Caco-2 (cell line): ENCODE data around the gene PMFBP1. TPM values are rescaled to one million over a fixed set of nuclear protein-coding genes. Genes with fewer than 3 reads are reported as not detected.
A peak's percentile ranks its signal among the peaks of the same experiment; 100 is the strongest.

Experiments
- BruUV-seq: library from RNA; stranded (reverse); fragments of 400-500 nt; replicated peaks from 2 replicates; lab custom pipeline; 2021; lab: Mats Ljungman, UMichigan
- CTCF ChIA-PET: fragments of 300-600 bp; sonication (Branson Sonifier 250); formaldehyde crosslinking; loops from one replicate; lab custom pipeline; 2022; ENCODE audit warnings: antibody characterized with exemption; lab: Charles Lee
- POLR2A ChIA-PET: fragments of 300-600 bp; sonication (Branson Sonifier 250); formaldehyde crosslinking; loops from one replicate; lab custom pipeline; 2022; ENCODE audit warnings: antibody characterized with exemption; lab: Charles Lee
- DNase-seq, 2 experiments: peaks; one replicate each; pipeline versions ENCODE4 v3.0.0 to v3.0.0-alpha.2; 2020 to 2022
- H3K27me3 ChIP-seq: replicated peaks from 2 replicates; pipeline ENCODE4 v1.6.0; 2011; ENCODE audit warnings: low read length; ENCODE audit not compliant: control insufficient read depth, insufficient read depth
- H3K36me3 ChIP-seq: 2 replicates; pipeline ENCODE4 v1.5.1; 2011; ENCODE audit warnings: low read length; ENCODE audit not compliant: control insufficient read depth, insufficient read depth
- H3K4me1 ChIP-seq: fragments of 250-450 bp; sonication (Bioruptor Pico); 2 replicates; pipeline ENCODE4 v1.5.1; 2020; ENCODE audit warnings: mild to moderate bottlenecking
- H3K4me3 ChIP-seq: 2 replicates; pipeline ENCODE4 v1.5.1; 2011; ENCODE audit warnings: low read depth, mild to moderate bottlenecking, control low read depth, low read length
- H3K9me3 ChIP-seq: fragments of 250-450 bp; sonication (Bioruptor Pico); 2 replicates; pipeline ENCODE4 v1.5.1; 2020; ENCODE audit warnings: mild to moderate bottlenecking, moderate library complexity
- H3K27ac Mint-ChIP-seq: one replicate; pipeline ENCODE4 v1.8.0; 2022; ENCODE audit warnings: mixed read lengths; ENCODE audit not compliant: unreplicated experiment
- H3K27me3 Mint-ChIP-seq: one replicate; pipeline ENCODE4 v1.8.0; 2022; ENCODE audit warnings: mixed read lengths; ENCODE audit not compliant: insufficient read depth, unreplicated experiment
- H3K36me3 Mint-ChIP-seq: one replicate; pipeline ENCODE4 v1.8.0; 2022; ENCODE audit warnings: mild to moderate bottlenecking, mixed read lengths; ENCODE audit not compliant: insufficient read depth, unreplicated experiment
- H3K4me1 Mint-ChIP-seq: one replicate; pipeline ENCODE4 v1.8.0; 2022; ENCODE audit warnings: low read depth, mixed read lengths; ENCODE audit not compliant: unreplicated experiment
- H3K4me3 Mint-ChIP-seq: one replicate; pipeline ENCODE4 v1.8.0; 2022; ENCODE audit warnings: mild to moderate bottlenecking, moderate library complexity, mixed read lengths; ENCODE audit not compliant: unreplicated experiment
- H3K9me3 Mint-ChIP-seq: one replicate; pipeline ENCODE4 v1.8.0; 2022; ENCODE audit warnings: mixed read lengths; ENCODE audit not compliant: unreplicated experiment
- CTCF ChIP-seq, 2 experiments: fragments of 200-600 bp in 1 of 2; IDR thresholded peaks; 1 replicate in 1 of 2; 2 replicates in 1 of 2; pipeline versions ENCODE4 v1.5.1 to v1.8.0; 2011 to 2022; ENCODE audit warnings: antibody characterized with exemption in 1 of 2, control low read depth in 1 of 2, inconsistent platforms in 1 of 2, low read depth in 1 of 2, low read length in 1 of 2, mild to moderate bottlenecking in 1 of 2, moderate library complexity in 1 of 2; ENCODE audit not compliant: insufficient read depth in 1 of 2, severe bottlenecking in 1 of 2, unreplicated experiment in 1 of 2
- intact Hi-C: fragments of 100-400 bp; cut with micrococcal nuclease; formaldehyde crosslinking; loops from one replicate; pipeline ENCODE4 v1.10.0; 2022; ENCODE audit not compliant: unreplicated experiment
- total RNA-seq: library from RNA; stranded (reverse); gene quantifications from 2 replicates; pipeline ENCODE4 v1.2.3, GENCODE V29; 2022

Gene PMFBP1
- total RNA-seq, 1 experiment from 2014 or later: 5.6 TPM

DNA sequence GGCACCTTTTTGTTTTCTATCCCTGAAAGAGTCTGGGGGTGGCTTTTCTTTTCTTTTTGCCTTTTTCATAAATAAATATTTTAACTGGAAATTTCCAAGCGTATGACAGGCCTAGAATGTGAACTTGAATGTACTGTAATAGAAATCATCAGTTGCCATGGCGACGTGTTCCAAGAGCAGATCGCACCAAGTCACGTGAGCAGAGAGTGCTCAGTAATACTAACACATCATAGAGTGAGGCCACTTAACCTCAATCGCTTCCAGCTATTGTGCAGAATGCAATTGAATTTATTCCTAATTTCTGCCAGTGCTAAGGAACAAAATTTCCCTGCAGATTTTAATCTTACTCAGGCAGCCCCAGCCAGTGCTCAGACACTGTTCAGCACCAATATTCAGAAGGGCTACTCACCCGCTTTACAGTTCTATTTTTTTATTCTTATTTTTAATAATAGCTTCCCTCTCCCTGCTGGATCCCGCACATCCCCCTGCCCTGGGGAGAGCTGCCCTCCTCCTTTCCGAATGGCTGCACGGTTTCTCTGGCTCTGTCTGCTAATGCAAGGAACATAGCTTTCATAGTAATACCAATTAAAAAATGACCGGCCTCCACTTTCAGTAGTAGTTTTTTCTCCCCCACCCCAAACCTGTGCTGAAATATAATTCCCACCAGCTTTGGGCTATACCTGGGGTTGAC, 26.2 kb upstream of the PMFBP1 start:
- no peak for DNase-seq
- ChIA-PET CTCF (interaction anchor here (0.6 kb wide), 1 partner anchor 15 kb away, joined by 10 read pairs; no protein-coding TSS in a partner anchor), POLR2A (no interaction called here)
- H3K36me3 Mint-ChIP-seq: no peaks in the 10 kb centered on the region
- intact Hi-C loops: loop anchor here (5.0 kb wide), 2 partner anchors 39 to 269 kb away; no protein-coding TSS in a partner anchor
- H3K9me3 Mint-ChIP-seq: no peaks in the 10 kb centered on the region
- Histone ChIP-seq H3K9me3 (no peaks in the 10 kb centered on the region), H3K27me3 (peaks cover 2% of the 10 kb centered on the region), H3K4me1 (peaks cover 13% of the 10 kb centered on the region), H3K4me3 (no peak overlapping the region), H3K36me3 (no peaks in the 10 kb centered on the region)
- no TSS peak for BruUV-seq
- TF ChIP-seq CTCF (IDR thresholded peaks at IDR 0.05; ENCODE audit: insufficient read depth in 1 of 2, low read depth in 1 of 2, low read length in 1 of 2, severe bottlenecking in 1 of 2, unreplicated experiment in 1 of 2): no peak
- H3K4me1 Mint-ChIP-seq: peaks cover 12% of the 10 kb centered on the region
- peaks cover 13% of the 10 kb centered on the region for H3K27me3 Mint-ChIP-seq
- no peak overlapping the region for H3K4me3 Mint-ChIP-seq
- no peak overlapping the region for H3K27ac Mint-ChIP-seq

DNA sequence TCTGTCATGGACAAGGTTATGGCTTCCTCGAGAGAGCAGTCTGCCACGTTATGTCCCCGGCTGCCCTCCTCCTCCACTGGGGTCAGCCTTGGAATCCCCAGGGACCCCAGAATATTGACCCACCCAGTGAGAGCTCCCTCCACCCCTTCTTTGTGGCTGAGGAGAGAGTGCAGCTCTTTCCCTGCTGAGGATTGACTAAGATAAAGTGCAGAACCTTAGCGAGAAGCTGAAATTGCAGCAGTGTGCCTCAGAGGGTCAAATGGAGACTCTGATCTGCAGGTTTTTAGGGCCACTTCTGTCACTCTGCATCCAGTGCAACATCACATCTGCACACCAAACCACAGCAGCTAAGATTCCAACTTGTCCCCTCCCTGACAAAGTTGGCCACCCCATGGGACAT, 25.6 kb upstream of the PMFBP1 start:
- intact Hi-C loops: loop anchor here (5.0 kb wide), 2 partner anchors 40 to 270 kb away; no protein-coding TSS in a partner anchor
- peaks cover 8% of the 10 kb centered on the region for H3K4me1 ChIP-seq
- peaks cover 9% of the 10 kb centered on the region for H3K4me1 Mint-ChIP-seq
- CTCF ChIA-PET: interaction anchor here (0.6 kb wide), 1 partner anchor 15 kb away, joined by 10 read pairs; no protein-coding TSS in a partner anchor
- peaks cover 2% of the 10 kb centered on the region for H3K27me3 ChIP-seq
- no peaks in the 10 kb centered on the region for H3K36me3 ChIP-seq
- POLR2A ChIA-PET: no interaction called here
- H3K9me3 ChIP-seq: no peaks in the 10 kb centered on the region
- BruUV-seq: no TSS peak
- DNase-seq: no peak
- peaks cover 13% of the 10 kb centered on the region for H3K27me3 Mint-ChIP-seq
- H3K4me3 Mint-ChIP-seq: no peak overlapping the region
- no peaks in the 10 kb centered on the region for H3K36me3 Mint-ChIP-seq
- no peak overlapping the region for H3K27ac Mint-ChIP-seq
- H3K4me3 ChIP-seq: no peak overlapping the region
- no peaks in the 10 kb centered on the region for H3K9me3 Mint-ChIP-seq
- TF ChIP-seq CTCF (IDR thresholded peaks at IDR 0.05; ENCODE audit: insufficient read depth in 1 of 2, low read depth in 1 of 2, low read length in 1 of 2, severe bottlenecking in 1 of 2, unreplicated experiment in 1 of 2): no peak

DNA sequence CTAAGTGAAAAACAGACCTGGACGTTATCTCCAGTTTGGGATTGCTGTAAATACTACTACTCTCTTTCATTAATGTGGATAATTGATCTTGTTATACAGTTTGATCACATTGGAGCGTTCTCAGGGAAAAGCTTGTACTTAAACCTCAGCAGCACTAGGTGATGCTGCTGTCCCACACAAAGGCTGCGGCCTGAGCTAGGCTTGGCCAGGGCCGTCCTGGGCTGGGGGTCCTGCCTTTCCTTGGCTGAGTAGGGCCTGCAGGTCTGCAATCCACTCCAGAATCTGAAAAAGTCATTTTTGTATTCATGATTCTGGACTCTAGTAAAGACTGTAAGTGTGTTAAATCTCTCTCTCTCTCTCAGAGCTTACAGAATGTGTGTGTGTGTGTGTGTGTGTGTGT, 23.7 kb upstream of the PMFBP1 start:
- no TSS peak for BruUV-seq
- Mint-ChIP-seq H3K4me1 (no peaks in the 10 kb centered on the region), H3K27ac (no peak overlapping the region), H3K9me3 (no peaks in the 10 kb centered on the region), H3K4me3 (no peak overlapping the region), H3K27me3 (peaks cover 13% of the 10 kb centered on the region), H3K36me3 (no peaks in the 10 kb centered on the region)
- H3K9me3 ChIP-seq: no peaks in the 10 kb centered on the region
- intact Hi-C loops: loop anchor here (5.0 kb wide), 2 partner anchors 42 to 272 kb away; no protein-coding TSS in a partner anchor
- ChIA-PET POLR2A (no interaction called here), CTCF (interaction anchor here (0.5 to 1.5 kb wide), 6 partner anchors 43 to 639 kb away, joined by 3 to 20 read pairs (median 4); no protein-coding TSS in a partner anchor)
- no peak overlapping the region for H3K4me3 ChIP-seq
- no peaks in the 10 kb centered on the region for H3K36me3 ChIP-seq
- H3K4me1 ChIP-seq: no peaks in the 10 kb centered on the region
- peaks cover 2% of the 10 kb centered on the region for H3K27me3 ChIP-seq
- peak in 1 of 2 experiments; percentile 29 for DNase-seq
- TF ChIP-seq CTCF (IDR thresholded peaks at IDR 0.05; ENCODE audit: insufficient read depth in 1 of 2, low read depth in 1 of 2, low read length in 1 of 2, severe bottlenecking in 1 of 2, unreplicated experiment in 1 of 2): peak in 1 of 2 experiments; percentile 60
